NB4 (cell line): ENCODE results near the gene DST.

Experiments used
- DNase-seq: peaks from one replicate; pipeline ENCODE4 v3.0.0; 2010; ENCODE audit warnings: low read depth
- H3K4me3 ChIP-seq: one replicate; pipeline ENCODE4 v1.5.1; 2011; ENCODE audit warnings: mild to moderate bottlenecking, low read depth, low read length, moderate library complexity
- CTCF ChIP-seq: IDR thresholded peaks from one replicate; pipeline ENCODE4 v1.5.1; 2012; ENCODE audit warnings: low read depth, low read length
- MYC ChIP-seq: IDR thresholded peaks from 2 replicates; pipeline ENCODE4 v1.6.1; 2011; ENCODE audit warnings: low read depth, low read length
- POLR2A ChIP-seq: IDR thresholded peaks from 2 replicates; pipeline ENCODE4 v1.6.1; 2011; ENCODE audit warnings: mild to moderate bottlenecking; ENCODE audit not compliant: insufficient read length; ENCODE audit errors: extremely low read depth
- TF ChIP-seq, protein P1 (sequence below): IDR thresholded peaks from 2 replicates; pipeline ENCODE4 v1.6.1; 2011; ENCODE audit warnings: low read depth, low read length

Gene DST

DNA sequence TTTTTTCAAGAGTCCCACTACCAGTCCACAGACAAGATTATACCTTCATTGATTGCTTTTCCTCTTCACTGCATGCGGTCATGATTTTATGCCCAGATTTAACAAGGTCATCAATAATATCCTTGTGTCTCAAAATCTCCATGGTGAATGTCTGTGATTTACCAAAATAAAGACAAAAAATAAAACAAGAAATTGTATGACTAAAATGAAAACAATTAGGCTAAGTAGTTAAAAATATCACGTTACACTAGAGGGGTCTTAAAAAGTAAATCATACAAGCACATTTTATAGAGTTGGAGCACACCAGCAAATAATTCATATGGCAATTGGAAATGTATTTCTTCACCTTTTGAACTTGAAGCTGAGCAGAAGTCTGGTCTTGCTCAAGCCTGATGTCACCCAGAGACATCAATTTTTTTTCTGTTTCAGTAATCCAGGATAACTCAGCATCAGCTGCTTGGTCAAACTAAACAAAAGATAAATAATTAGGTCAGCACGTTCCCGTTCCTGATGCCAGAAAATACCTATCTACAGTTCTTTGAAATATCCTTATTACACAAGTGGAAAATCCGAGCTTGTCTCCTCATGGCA is 125.4 kb downstream of the DST start:
- TF ChIP-seq POLR2A (no peak), CTCF (no peak), MYC (no peak)
- TF ChIP-seq, protein P1, sequence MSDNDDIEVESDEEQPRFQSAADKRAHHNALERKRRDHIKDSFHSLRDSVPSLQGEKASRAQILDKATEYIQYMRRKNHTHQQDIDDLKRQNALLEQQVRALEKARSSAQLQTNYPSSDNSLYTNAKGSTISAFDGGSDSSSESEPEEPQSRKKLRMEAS: no peak
- no peak for DNase-seq
- no peak overlapping the region for H3K4me3 ChIP-seq

DNA sequence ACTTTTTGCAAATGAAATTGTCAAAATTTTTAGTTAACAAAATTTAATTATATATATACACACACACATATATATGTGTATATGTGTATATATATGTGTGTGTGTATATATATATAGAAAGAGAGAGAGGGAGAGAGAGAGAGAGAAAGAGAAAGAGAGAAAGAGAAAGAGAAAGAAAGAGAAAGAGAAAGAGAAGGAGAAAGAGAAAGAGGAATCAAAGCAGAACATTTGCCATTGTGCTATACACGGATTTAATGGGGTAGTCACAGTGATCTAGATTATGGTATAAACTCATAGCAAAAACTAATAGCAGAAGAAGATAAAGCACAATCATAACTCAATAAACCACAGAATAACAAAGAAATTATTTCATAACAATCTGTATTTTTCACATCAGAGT is 126.7 kb downstream of the DST start:
- H3K4me3 ChIP-seq: no peak overlapping the region
- TF ChIP-seq, protein P1: no peak
- TF ChIP-seq CTCF: no peak
- TF ChIP-seq MYC: no peak
- no peak for TF ChIP-seq POLR2A
- DNase-seq: no peak

DNA sequence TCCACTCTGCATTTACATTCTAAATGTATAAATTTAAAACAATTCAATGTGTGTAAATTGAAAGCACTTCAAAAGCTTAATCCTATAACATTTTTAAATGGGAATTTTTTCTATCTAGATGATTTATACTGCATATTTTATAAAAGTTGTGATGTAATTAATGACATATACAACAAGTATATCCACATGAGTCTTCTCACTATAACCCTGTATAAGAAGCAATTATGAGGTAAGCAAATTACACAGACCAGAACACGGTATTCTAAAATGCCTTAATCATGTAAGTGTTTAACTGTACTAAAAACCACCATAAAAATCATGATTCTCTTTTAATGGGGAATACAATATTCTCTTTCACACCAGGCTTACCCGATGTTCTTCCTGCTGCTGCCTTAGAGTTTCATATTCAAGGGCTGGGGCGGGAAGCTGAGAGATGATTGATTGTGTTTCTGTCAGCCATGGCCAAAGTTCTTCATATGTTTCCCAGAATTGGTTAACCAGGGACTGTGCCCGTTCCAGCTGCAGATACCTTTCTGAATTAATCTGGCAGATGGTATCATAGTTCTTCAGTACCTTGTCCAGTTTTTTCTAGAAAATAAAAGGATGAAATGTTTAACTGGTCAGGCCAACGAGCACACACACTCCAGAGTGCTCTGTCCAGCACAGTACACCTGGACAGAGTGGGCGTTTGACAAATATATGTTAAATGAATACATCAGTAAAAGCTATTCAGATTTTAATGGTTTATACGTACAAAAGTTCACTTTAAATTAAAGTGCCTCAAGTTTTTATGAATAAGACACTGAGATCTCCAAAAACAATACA is 127.4 kb downstream of the DST start:
- H3K4me3 ChIP-seq: no peak overlapping the region
- no peak for DNase-seq
- TF ChIP-seq MYC: no peak
- TF ChIP-seq, protein P1: no peak
- TF ChIP-seq CTCF: no peak
- no peak for TF ChIP-seq POLR2A

- no peak for DNase-seq
- no peak overlapping the region for H3K4me3 ChIP-seq
- TF ChIP-seq MYC: no peak
- TF ChIP-seq CTCF: no peak
- TF ChIP-seq POLR2A: no peak
- TF ChIP-seq, protein P1: no peak
Measured at GRCh38 chr6:56514395-56514794, 128.3 kb downstream of the DST start.

GRCh38 chr6:56513631-56514030 is 129.1 kb downstream of the DST start:
- TF ChIP-seq, protein P1: no peak
- no peak for TF ChIP-seq CTCF
- no peak for TF ChIP-seq POLR2A
- no peak for TF ChIP-seq MYC
- no peak for DNase-seq
- no peak overlapping the region for H3K4me3 ChIP-seq
